Hippocampal formation (tissue), 2 donors: ENCODE data around the gene BCO1.

Source experiments
- DNase-seq, 2 donors: peaks; one replicate each; lab custom pipeline; 2025; lab: John Stamatoyannopoulos, UW

BCO1 gene

GRCh38 chr16:81318711-81319110, 80.2 kb downstream of the BCO1 start:
- DNase-seq, result no peak

GRCh38 chr16:81319221-81319912, 80.9 kb downstream of the BCO1 start:
- DNase-seq, result no peak

GRCh38 chr16:81321039-81321438, 82.5 kb downstream of the BCO1 start:
- no peak for DNase-seq

GRCh38 chr16:81321536-81321935, 83.0 kb downstream of the BCO1 start:
- DNase-seq, result no peak

- no peak for DNase-seq
Measured at GRCh38 chr16:81324808-81325207, 86.3 kb downstream of the BCO1 start.

GRCh38 chr16:81327011-81327410, 88.5 kb downstream of the BCO1 start:
- DNase-seq, result peak in 1 of 2 donors; percentile 45

- DNase-seq, result no peak
Measured at GRCh38 chr16:81327447-81328196, 89.1 kb downstream of the BCO1 start.

GRCh38 chr16:81329947-81330346, 91.5 kb downstream of the BCO1 start:
- DNase-seq, result no peak

GRCh38 chr16:81333356-81333755, 94.9 kb downstream of the BCO1 start:
- DNase-seq, result no peak

- no peak for DNase-seq
Measured at GRCh38 chr16:81335669-81336068, 97.2 kb downstream of the BCO1 start.

- no peak for DNase-seq
Measured at GRCh38 chr16:81337097-81337496, 98.6 kb downstream of the BCO1 start.
